WTC11 (cell line): ENCODE results near the gene CFAP300. TPM values are rescaled to one million over a fixed set of nuclear protein-coding genes. Genes with fewer than 3 reads are reported as not detected.
A peak's percentile ranks its signal among the peaks of the same experiment; 100 is the strongest.

Experiments
- ATAC-seq: fragments of 200-7000 bp; cut with Tn5 transposase; 2 replicates; pipeline ENCODE4 v1.10.0; 2021; ENCODE audit warnings: mild to moderate bottlenecking, moderate library complexity
- CTCF ChIA-PET: fragments of 300-600 bp; sonication (Branson Sonifier 250); formaldehyde crosslinking; loops from one replicate; lab custom pipeline; 2021; ENCODE audit warnings: antibody characterized with exemption; lab: Charles Lee
- POLR2A ChIA-PET: fragments of 350-600 bp; sonication (Branson Sonifier 250); formaldehyde crosslinking; loops from one replicate; lab custom pipeline; 2021; ENCODE audit warnings: antibody characterized with exemption; lab: Charles Lee
- DNase-seq: peaks from one replicate; pipeline ENCODE4 v3.0.0; 2021; ENCODE audit warnings: low spot score
- H3K27ac Mint-ChIP-seq: 2 replicates; pipeline ENCODE4 v1.8.0; 2021; ENCODE audit warnings: mixed read lengths
- H3K27me3 Mint-ChIP-seq: 2 replicates; pipeline ENCODE4 v1.8.0; 2021; ENCODE audit warnings: low read depth, mild to moderate bottlenecking, moderate library complexity, mixed read lengths
- H3K36me3 Mint-ChIP-seq: 2 replicates; pipeline ENCODE4 v1.8.0; 2021; ENCODE audit warnings: mixed read lengths
- H3K4me1 Mint-ChIP-seq: 2 replicates; pipeline ENCODE4 v1.8.0; 2022; ENCODE audit warnings: mixed read lengths
- H3K4me3 Mint-ChIP-seq: 2 replicates; pipeline ENCODE4 v1.8.0; 2021; ENCODE audit warnings: mild to moderate bottlenecking, moderate library complexity, mixed read lengths
- H3K9me3 Mint-ChIP-seq: 2 replicates; pipeline ENCODE4 v1.8.0; 2021; ENCODE audit warnings: mixed read lengths
- ARID4B ChIP-seq: sonication (generic); formaldehyde crosslinking; IDR thresholded peaks from 2 replicates; pipeline ENCODE4 v1.8.0; 2023; ENCODE audit warnings: missing genetic modification reagents, mild to moderate bottlenecking, borderline replicate concordance
- CREM ChIP-seq: sonication (generic); formaldehyde crosslinking; IDR thresholded peaks from 2 replicates; pipeline ENCODE4 v1.8.1; 2022; ENCODE audit warnings: mild to moderate bottlenecking, missing genetic modification reagents, moderate library complexity
- ETV6 ChIP-seq: sonication (generic); formaldehyde crosslinking; IDR thresholded peaks from 2 replicates; pipeline ENCODE4 v1.8.1; 2022; ENCODE audit warnings: mild to moderate bottlenecking, missing genetic modification reagents
- FOXK1 ChIP-seq: sonication (generic); formaldehyde crosslinking; IDR thresholded peaks from 2 replicates; pipeline ENCODE4 v1.8.0; 2022; ENCODE audit warnings: mild to moderate bottlenecking, moderate library complexity, missing genetic modification reagents
- GABPB1 ChIP-seq: sonication (generic); formaldehyde crosslinking; IDR thresholded peaks from 2 replicates; pipeline ENCODE4 v1.8.1; 2023; ENCODE audit warnings: mild to moderate bottlenecking, missing genetic modification reagents
- KAT7 ChIP-seq: sonication (generic); formaldehyde crosslinking; IDR thresholded peaks from 2 replicates; pipeline ENCODE4 v1.8.1; 2023; ENCODE audit warnings: missing genetic modification reagents, mild to moderate bottlenecking, borderline replicate concordance
- NR1H2 ChIP-seq: sonication (generic); formaldehyde crosslinking; IDR thresholded peaks from 2 replicates; pipeline ENCODE4 v1.9.0; 2021; ENCODE audit warnings: mild to moderate bottlenecking, moderate library complexity, missing genetic modification reagents
- NR3C1 ChIP-seq: sonication (generic); formaldehyde crosslinking; conservative IDR thresholded peaks from 2 replicates; pipeline ENCODE4 v1.8.1; 2023; ENCODE audit warnings: low read depth, mild to moderate bottlenecking, missing genetic modification reagents
- STAT6 ChIP-seq: sonication (generic); formaldehyde crosslinking; conservative IDR thresholded peaks from 2 replicates; pipeline ENCODE4 v1.8.1; 2023; ENCODE audit warnings: mild to moderate bottlenecking, low read depth, missing genetic modification reagents, moderate library complexity
- TEAD1 ChIP-seq: sonication (generic); formaldehyde crosslinking; IDR thresholded peaks from 2 replicates; pipeline ENCODE4 v1.8.0; 2022; ENCODE audit warnings: mild to moderate bottlenecking, missing genetic modification reagents
- TEAD4 ChIP-seq: sonication (generic); formaldehyde crosslinking; IDR thresholded peaks from 2 replicates; pipeline ENCODE4 v1.8.0; 2022; ENCODE audit warnings: mild to moderate bottlenecking, missing genetic modification reagents
- ZBTB21 ChIP-seq: sonication (generic); formaldehyde crosslinking; IDR thresholded peaks from 2 replicates; pipeline ENCODE4 v1.8.1; 2023; ENCODE audit warnings: mild to moderate bottlenecking, missing genetic modification reagents, borderline replicate concordance
- ZNF138 ChIP-seq: sonication (generic); formaldehyde crosslinking; conservative IDR thresholded peaks from 2 replicates; pipeline ENCODE4 v1.8.1; 2022; ENCODE audit warnings: mild to moderate bottlenecking, moderate library complexity, missing genetic modification reagents
- ZNF232 ChIP-seq: sonication (generic); formaldehyde crosslinking; IDR thresholded peaks from 2 replicates; pipeline ENCODE4 v1.8.0; 2022; ENCODE audit warnings: mild to moderate bottlenecking, missing genetic modification reagents
- ZNF263 ChIP-seq: sonication (generic); formaldehyde crosslinking; IDR thresholded peaks from 2 replicates; pipeline ENCODE4 v1.8.1; 2022; ENCODE audit warnings: low read depth, mild to moderate bottlenecking, moderate library complexity, missing genetic modification reagents
- ZNF423 ChIP-seq: fragments of 250-450 bp; sonication (Bioruptor Pico); IDR thresholded peaks from 2 replicates; pipeline ENCODE4 v2.1.2; 2022; ENCODE audit warnings: mild to moderate bottlenecking, moderate library complexity
- total RNA-seq: library from RNA; stranded (reverse); gene quantifications from 3 replicates; pipeline ENCODE4 v1.2.3, GENCODE V29; 2021
- TF ChIP-seq, protein P1 (sequence below): sonication (generic); formaldehyde crosslinking; IDR thresholded peaks from 2 replicates; pipeline ENCODE4 v1.8.1; 2023; ENCODE audit warnings: mild to moderate bottlenecking, moderate library complexity, missing genetic modification reagents
- TF ChIP-seq, protein P2 (sequence below): fragments of 250-450 bp; sonication (Bioruptor Pico); conservative IDR thresholded peaks from 2 replicates; pipeline ENCODE4 v1.9.0; 2021; ENCODE audit warnings: mild to moderate bottlenecking
- TF ChIP-seq, protein P3 (sequence below): fragments of 250-450 bp; sonication (Bioruptor Pico); IDR thresholded peaks from 2 replicates; pipeline ENCODE4 v1.8.0; 2021; ENCODE audit warnings: mild to moderate bottlenecking

Gene CFAP300
- total RNA-seq, 1 experiment from 2014 or later, result 1.1 TPM

- TF ChIP-seq KAT7, result peak; percentile 59; the same call in 1 of the 2 replicates
- TF ChIP-seq, protein P1, sequence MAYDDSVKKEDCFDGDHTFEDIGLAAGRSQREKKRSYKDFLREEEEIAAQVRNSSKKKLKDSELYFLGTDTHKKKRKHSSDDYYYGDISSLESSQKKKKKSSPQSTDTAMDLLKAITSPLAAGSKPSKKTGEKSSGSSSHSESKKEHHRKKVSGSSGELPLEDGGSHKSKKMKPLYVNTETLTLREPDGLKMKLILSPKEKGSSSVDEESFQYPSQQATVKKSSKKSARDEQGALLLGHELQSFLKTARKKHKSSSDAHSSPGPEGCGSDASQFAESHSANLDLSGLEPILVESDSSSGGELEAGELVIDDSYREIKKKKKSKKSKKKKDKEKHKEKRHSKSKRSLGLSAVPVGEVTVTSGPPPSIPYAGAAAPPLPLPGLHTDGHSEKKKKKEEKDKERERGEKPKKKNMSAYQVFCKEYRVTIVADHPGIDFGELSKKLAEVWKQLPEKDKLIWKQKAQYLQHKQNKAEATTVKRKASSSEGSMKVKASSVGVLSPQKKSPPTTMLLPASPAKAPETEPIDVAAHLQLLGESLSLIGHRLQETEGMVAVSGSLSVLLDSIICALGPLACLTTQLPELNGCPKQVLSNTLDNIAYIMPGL, result peak; percentile 99
- TF ChIP-seq NR3C1 (CRISPR knock-in tag), result no peak
- TF ChIP-seq ZBTB21 (CRISPR knock-in tag), result peak; percentile 56
- TF ChIP-seq, protein P2, sequence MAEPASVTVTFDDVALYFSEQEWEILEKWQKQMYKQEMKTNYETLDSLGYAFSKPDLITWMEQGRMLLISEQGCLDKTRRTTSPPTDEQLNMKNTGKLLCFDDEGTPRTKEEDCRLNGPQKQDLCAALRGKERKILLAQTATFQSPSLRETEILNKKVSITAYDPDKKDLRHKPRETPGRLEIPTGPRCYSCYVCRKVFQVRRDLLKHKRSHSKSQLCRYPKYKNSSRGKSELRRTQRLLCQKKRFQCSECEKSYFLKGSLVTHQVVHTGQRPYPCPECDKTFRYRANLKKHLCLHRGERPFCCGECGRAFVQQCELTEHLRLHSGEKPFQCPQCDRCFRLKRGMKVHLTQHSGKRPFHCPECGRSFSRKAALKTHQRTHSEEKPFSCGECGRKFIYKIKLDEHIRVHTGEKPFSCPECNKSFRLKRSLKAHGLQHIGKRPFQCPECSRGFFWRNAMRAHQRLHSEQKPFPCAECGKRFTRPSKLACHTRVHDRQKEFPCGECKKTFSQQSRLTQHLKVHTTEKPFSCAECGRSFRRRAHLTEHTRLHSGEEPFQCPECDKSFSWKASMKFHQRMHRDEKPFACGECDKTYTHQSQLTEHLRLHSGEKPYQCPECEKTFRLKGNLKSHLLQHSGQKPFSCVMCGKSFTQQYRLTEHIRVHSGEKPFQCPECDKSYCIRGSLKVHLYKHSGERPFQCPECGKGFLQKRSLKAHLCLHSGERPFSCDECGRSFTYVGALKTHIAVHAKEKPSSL (CRISPR knock-in tag), result no peak
- 0 out of 2 replicates have a peak, but pooled peaks have one; percentile 32 for TF ChIP-seq TEAD1 (CRISPR knock-in tag)
- peak; percentile 33; the same call in 1 of the 2 replicates for TF ChIP-seq ARID4B (CRISPR knock-in tag)
- peak; percentile 80; the same call in 1 of the 2 replicates for TF ChIP-seq ZNF232 (CRISPR knock-in tag)
- TF ChIP-seq GABPB1 (CRISPR knock-in tag), result peak; percentile 49; the same call in 1 of the 2 replicates
- 0 out of 2 replicates have a peak, but pooled peaks have one; percentile 72 for TF ChIP-seq ZNF138 (CRISPR knock-in tag)
- 0 out of 2 replicates have a peak, but pooled peaks have one; percentile 14 for TF ChIP-seq TEAD4 (CRISPR knock-in tag)
- TF ChIP-seq FOXK1, result peak; percentile 55; the same call in 1 of the 2 replicates
- TF ChIP-seq CREM (CRISPR knock-in tag), result peak; percentile 84; the same call in 1 of the 2 replicates
Observed at GRCh38 chr11:102109896-102110760, 62.9 kb downstream of the CFAP300 start, which contains the start of gene YAP1 (continued).

DNA sequence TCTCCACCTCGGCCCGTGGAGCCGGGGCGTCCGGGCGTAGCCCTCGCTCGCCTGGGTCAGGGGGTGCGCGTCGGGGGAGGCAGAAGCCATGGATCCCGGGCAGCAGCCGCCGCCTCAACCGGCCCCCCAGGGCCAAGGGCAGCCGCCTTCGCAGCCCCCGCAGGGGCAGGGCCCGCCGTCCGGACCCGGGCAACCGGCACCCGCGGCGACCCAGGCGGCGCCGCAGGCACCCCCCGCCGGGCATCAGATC lies 63.4 kb downstream of the CFAP300 start:
- no peaks in the 10 kb centered on the region for H3K27me3 Mint-ChIP-seq
- H3K9me3 Mint-ChIP-seq, result peaks cover 3% of the 10 kb centered on the region; the same call in 1 of the 2 replicates
- DNase-seq (no peak), ATAC-seq (no peak)
- H3K4me3 Mint-ChIP-seq, result peak overlapping the region; percentile 92
- no peak for TF ChIP-seq ZNF263 (CRISPR knock-in tag)
- TF ChIP-seq STAT6 (CRISPR knock-in tag), result no peak
- TF ChIP-seq ZNF423 (CRISPR knock-in tag), result peak; percentile 67; the same call in 1 of the 2 replicates
- TF ChIP-seq, protein P1, result no peak
- TF ChIP-seq ETV6 (CRISPR knock-in tag), result no peak
- TF ChIP-seq, protein P3, sequence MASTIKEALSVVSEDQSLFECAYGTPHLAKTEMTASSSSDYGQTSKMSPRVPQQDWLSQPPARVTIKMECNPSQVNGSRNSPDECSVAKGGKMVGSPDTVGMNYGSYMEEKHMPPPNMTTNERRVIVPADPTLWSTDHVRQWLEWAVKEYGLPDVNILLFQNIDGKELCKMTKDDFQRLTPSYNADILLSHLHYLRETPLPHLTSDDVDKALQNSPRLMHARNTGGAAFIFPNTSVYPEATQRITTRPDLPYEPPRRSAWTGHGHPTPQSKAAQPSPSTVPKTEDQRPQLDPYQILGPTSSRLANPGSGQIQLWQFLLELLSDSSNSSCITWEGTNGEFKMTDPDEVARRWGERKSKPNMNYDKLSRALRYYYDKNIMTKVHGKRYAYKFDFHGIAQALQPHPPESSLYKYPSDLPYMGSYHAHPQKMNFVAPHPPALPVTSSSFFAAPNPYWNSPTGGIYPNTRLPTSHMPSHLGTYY (CRISPR knock-in tag), result peak; percentile 19; the same call in 1 of the 2 replicates
- no peak for TF ChIP-seq NR1H2 (CRISPR knock-in tag)
- H3K27ac Mint-ChIP-seq, result no peak overlapping the region; the same call in 1 of the 2 replicates
- ChIA-PET POLR2A (interaction anchor here (0.7 to 1.0 kb wide), 3 partner anchors 63 to 159 kb away, joined by 3 to 5 read pairs (median 3); no protein-coding TSS in a partner anchor), CTCF (interaction anchor here (0.9 kb wide), 1 partner anchor 158 kb away, joined by 5 read pairs; no protein-coding TSS in a partner anchor)
- H3K4me1 Mint-ChIP-seq, result peaks cover 42% of the 10 kb centered on the region
- no peaks in the 10 kb centered on the region; the same call in none of the 2 replicates for H3K36me3 Mint-ChIP-seq
